Endothelial cell of umbilical vein (primary cell): Measurements from ENCODE around the gene DIP2B.

ENCODE experiments used
- EZH2 ChIP-seq: IDR thresholded peaks from 2 replicates; pipeline ENCODE4 v1.6.1; 2012; ENCODE audit warnings: borderline replicate concordance, low read depth, mild to moderate bottlenecking, moderate library complexity, low read length, inconsistent platforms; ENCODE audit not compliant: severe bottlenecking
- JUN ChIP-seq: IDR thresholded peaks from 2 replicates; pipeline ENCODE4 v1.6.1; 2011; ENCODE audit warnings: borderline replicate concordance, low read depth; ENCODE audit not compliant: insufficient read length, insufficient read depth
- TF ChIP-seq, protein P1 (sequence below), 2 donors: IDR thresholded peaks; 1 replicate in 1 of 2; 2 replicates in 1 of 2; pipeline ENCODE4 v1.5.1; 2011; ENCODE audit warnings: low read length in 2 of 2, mild to moderate bottlenecking in 2 of 2, moderate library complexity in 2 of 2, control low read depth in 1 of 2, inconsistent platforms in 1 of 2, low read depth in 1 of 2; ENCODE audit not compliant: insufficient read depth in 1 of 2; ENCODE audit errors: extremely low read depth in 1 of 2

DNA sequence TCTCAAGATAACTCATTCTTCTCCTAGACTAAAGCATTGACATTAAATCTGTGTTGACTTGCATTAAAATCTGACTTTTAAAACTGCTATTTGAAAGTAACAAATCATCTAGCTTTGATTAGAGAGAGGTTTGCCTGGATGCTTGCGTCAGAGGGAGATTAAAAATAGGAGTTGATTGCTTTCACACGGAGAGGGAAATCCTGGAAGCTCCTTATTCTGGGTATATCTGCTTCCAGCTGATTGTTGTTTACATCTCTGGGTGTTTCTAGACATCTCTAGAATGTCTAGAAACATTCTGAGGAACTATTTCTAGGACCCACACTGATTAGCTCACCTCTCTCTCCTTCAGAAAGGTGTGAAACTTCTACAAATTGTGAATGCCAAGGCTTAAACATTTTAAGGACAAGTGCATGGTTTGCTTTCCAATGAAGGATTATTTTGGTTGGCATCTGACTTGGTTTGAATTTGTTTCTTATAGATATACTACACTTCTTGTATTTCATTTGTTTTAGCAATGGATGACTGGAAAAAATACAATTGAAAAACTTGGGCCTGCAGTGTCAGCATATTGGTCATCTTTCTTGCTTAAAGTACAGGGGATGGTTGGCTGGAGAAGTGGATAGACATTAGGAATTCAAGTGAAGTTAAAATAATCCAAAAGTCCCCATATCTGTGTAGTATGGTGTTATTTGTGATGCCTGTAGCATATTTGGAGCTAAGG is 2.1 kb downstream of the DIP2B start:
- no peak for TF ChIP-seq JUN
- TF ChIP-seq, protein P1, sequence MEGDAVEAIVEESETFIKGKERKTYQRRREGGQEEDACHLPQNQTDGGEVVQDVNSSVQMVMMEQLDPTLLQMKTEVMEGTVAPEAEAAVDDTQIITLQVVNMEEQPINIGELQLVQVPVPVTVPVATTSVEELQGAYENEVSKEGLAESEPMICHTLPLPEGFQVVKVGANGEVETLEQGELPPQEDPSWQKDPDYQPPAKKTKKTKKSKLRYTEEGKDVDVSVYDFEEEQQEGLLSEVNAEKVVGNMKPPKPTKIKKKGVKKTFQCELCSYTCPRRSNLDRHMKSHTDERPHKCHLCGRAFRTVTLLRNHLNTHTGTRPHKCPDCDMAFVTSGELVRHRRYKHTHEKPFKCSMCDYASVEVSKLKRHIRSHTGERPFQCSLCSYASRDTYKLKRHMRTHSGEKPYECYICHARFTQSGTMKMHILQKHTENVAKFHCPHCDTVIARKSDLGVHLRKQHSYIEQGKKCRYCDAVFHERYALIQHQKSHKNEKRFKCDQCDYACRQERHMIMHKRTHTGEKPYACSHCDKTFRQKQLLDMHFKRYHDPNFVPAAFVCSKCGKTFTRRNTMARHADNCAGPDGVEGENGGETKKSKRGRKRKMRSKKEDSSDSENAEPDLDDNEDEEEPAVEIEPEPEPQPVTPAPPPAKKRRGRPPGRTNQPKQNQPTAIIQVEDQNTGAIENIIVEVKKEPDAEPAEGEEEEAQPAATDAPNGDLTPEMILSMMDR (IDR thresholded peaks at IDR 0.05; ENCODE audit: extremely low read depth in 1 of 2, insufficient read depth in 1 of 2, low read depth in 1 of 2, low read length in 2 of 2), result no peak
- TF ChIP-seq EZH2, result no peak
